GM10266 (cell line): ENCODE results near the gene ITLN2.
"Not testable (repeated sequence)": the region's sequence is repeated elsewhere in the genome, so short reads cannot be mapped to it uniquely, and the experiment has no call there.

ENCODE experiments used
- DNase-seq: peaks from one replicate; pipeline ENCODE4 v3.0.0; 2012; ENCODE audit errors: extremely low spot score
- TF ChIP-seq, protein P1 (sequence below): IDR thresholded peaks from 2 replicates; pipeline ENCODE4 v1.5.1; 2012; ENCODE audit warnings: mild to moderate bottlenecking, low read depth; ENCODE audit not compliant: control insufficient read depth, insufficient read depth; ENCODE audit errors: missing control alignments

ITLN2 gene

DNA sequence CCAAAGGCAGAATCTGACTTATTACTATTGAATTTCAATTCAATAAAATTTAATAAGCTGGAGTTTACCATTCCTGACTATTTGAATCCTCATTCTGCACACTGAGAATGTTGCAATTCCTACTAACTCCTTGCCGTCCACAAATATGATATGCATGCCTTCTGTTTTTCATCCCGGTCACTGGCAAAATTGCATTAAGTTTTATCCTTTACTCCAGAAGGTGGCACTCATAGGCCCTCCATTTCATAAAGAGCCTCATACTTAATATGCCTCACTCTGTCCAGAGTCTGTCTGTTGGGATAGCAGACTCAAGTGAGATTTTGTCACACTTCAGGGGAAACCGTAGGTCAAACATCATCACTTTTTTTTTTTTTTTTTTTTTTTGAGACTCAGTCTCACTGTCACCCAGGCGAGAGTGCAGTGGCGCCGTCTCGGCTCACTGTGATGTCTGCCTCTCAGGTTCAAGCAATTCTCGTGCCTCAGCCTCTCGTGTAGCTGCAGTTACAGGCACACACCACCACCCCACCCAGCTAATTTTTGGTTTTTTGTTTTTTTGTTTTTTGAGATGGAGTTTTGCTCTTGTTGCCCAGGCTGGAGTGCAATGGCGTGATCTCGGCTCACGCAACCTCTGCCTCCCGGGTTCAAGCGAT lies 39.1 kb upstream of the ITLN2 start:
- no peak for DNase-seq

DNA sequence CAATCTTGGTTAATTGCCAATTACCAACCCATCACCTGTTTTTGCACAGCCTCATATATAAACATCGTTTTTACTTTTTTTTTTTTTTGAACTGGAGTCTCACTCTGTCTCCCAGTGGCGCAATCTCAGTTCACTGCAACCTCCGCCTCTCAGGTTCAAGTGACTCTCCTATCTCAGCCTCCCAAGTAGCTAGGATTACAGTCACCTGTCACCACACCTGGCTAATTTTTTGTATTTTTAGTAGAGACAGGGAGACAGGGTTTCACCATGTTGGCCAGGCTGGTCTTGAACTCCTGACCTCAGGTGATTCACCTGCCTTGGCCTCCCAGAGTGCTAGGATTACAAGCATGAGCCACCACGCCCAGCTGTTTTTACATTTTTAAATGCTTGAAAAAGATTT lies 37.4 kb upstream of the ITLN2 start:
- DNase-seq, result not testable (repeated sequence)

More for the DNA sequence above, 39.1 kb upstream of the ITLN2 start:
- TF ChIP-seq, protein P1, sequence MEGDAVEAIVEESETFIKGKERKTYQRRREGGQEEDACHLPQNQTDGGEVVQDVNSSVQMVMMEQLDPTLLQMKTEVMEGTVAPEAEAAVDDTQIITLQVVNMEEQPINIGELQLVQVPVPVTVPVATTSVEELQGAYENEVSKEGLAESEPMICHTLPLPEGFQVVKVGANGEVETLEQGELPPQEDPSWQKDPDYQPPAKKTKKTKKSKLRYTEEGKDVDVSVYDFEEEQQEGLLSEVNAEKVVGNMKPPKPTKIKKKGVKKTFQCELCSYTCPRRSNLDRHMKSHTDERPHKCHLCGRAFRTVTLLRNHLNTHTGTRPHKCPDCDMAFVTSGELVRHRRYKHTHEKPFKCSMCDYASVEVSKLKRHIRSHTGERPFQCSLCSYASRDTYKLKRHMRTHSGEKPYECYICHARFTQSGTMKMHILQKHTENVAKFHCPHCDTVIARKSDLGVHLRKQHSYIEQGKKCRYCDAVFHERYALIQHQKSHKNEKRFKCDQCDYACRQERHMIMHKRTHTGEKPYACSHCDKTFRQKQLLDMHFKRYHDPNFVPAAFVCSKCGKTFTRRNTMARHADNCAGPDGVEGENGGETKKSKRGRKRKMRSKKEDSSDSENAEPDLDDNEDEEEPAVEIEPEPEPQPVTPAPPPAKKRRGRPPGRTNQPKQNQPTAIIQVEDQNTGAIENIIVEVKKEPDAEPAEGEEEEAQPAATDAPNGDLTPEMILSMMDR, result peak; percentile 19

DNA sequence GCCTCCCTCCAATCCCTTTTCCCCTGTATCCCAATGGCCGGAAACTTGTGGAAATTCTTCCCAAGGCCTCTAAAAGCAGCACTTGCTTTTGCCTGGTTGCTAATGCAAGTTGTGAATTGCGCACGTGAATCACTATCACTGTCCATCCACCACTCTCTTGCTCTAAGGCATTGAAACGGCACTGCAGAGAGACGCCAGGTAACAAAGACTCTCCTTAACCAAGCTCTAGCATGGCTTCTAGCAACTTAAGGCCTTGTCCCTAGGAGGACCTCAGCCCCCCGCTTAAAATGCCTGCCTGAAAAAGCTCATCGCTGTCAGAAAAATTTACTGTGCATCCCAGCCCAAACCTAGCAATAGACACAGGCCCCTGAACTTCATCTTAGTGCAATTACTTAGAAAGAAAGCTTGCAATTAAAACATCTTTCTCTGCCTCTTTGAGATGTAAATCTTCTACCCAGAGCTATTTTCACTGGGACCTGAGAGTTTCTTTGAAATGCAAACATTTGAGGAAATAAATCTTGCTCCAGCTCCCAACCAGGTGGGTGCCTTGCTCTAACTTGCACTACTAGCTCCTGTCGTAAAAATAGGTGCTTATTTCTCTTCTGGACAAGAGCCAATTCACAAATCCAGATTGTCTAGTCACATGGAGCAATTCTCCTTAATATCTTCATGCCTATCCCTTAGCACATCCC lies 32.9 kb upstream of the ITLN2 start:
- TF ChIP-seq, protein P1, result no peak
- no peak for DNase-seq

DNA sequence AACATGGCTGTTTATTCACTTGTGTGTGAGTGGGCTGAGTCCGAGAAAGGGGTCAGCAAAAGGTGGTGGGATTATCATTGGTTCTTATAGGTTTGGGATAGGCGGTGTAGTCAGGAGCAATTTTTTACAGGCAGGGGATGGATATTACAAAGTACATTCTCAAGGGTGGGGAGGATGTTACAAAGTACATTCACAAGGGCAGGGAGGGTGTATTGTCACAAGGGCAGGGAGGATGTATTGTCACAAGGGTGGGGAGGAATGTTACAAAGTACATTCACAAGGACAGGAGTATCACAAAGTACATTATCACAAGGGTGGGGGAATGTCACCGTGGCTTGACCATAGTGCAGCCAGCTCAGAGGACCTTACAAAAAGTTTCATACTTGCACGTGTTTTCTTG lies 31.1 kb upstream of the ITLN2 start:
- no peak for DNase-seq
- TF ChIP-seq, protein P1, result no peak

DNA sequence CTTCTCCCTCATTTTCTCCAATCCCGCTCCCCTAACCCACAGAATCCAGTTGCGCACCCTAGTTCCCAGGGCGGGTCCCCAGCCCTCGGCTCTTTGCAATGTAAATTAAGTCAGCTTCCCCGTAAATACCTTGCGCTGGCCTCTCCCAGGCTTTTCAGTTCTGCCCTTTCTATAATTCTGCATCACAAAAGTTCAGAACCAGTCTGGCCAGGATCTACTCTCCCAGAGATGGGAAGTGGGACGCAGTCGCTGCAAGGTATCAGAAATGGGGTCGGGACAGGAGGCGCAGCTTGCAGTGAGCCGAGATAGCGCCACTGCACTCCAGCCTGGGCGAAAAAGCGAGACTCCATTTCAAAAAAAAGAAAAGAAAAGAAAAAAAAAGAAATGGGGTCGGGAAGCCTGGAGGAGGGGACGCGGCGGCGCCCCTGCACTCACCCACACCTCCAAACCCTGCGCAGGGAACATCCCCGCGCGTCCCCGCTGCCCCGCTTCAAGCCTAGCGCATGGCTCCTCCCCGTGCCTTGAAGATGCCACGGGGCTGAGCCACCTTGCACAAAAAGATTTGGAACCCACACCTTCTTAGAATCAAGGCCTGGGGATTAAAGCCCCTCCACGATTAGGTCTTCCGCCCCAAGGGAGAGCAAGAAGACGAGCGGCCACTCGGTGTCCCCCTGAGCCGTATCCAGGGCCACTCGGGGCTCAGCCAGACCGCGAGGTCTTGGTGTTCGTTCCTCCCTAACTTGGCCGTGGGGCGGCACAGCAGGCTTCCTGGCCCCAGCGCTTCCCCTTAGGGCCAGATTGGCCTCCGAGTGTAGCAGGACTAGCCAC lies 27.2 kb upstream of the ITLN2 start:
- DNase-seq, result no peak
- TF ChIP-seq, protein P1, result no peak

DNA sequence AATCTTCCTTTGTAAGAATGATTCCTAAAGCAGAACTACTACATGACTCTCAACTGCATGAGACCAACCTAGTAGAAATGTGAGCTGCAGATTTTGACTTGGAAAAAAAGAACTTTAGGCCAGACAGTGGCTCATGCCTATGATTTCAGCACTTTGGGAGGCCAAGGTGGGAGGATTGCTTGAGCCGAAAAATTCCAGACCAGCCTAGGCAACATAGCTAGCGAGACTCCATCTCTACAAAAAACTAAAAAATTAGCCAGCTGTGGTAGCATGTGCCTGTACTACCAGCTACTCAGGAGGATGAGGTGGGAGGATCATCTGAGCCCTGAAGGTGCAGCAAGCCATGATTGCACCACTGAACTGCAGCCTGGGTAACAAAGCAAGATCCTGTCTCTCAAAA lies 24.7 kb upstream of the ITLN2 start:
- no peak for DNase-seq
- TF ChIP-seq, protein P1, result no peak

DNA sequence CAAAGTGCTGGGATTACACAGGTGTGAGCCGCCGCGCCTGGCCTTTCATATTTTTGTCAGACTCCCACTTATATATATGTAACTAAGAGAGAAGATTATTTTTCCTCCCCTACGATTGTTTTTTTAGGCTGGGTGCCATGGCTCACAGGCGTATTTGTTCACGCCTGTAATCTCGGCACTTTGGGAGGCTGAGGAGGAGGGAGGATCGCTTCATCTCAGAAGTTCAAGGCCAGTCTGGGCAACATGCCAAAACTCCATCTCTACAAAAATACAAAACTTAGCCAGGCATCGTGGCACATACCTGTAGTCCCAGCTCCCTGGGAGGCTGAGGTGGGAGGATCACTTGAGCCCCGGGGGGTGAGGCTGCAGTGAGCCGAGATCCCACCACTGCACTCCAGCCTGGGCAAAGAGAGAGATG lies 23.9 kb upstream of the ITLN2 start:
- no peak for DNase-seq
- TF ChIP-seq, protein P1, result no peak
